Suppressor macrophage treated with lipopolysaccharide for 4 hours (primary cell): ENCODE measurements around the gene POU5F1.
"Not testable (repeated sequence)": the region's sequence is repeated elsewhere in the genome, so short reads cannot be mapped to it uniquely, and the experiment has no call there.

Experiments used
- DNase-seq: peaks from one replicate; pipeline ENCODE4 v3.0.0-alpha.2; 2020

Gene POU5F1

GRCh38 chr6:31170600-31170881 is at the start of gene POU5F1:
TSS of gene POU5F1 (minus strand) at chr6:31170682. CDS start at chr6:31170620, 62 bp downstream.
- no peak for DNase-seq

GRCh38 chr6:31216208-31216898 is 45.9 kb upstream of the POU5F1 start:
- DNase-seq: peak; percentile 67

- peak; percentile 20 for DNase-seq
Observed at GRCh38 chr6:31215216-31215615, 44.7 kb upstream of the POU5F1 start.

- DNase-seq: no peak
Observed at GRCh38 chr6:31214516-31214915, 44.0 kb upstream of the POU5F1 start.

- DNase-seq: no peak
Observed at GRCh38 chr6:31210741-31211532, 40.5 kb upstream of the POU5F1 start.

GRCh38 chr6:31210123-31210522 is 39.6 kb upstream of the POU5F1 start:
- DNase-seq: no peak

- no peak for DNase-seq
Observed at GRCh38 chr6:31209137-31209536, 38.7 kb upstream of the POU5F1 start.

GRCh38 chr6:31208506-31208905 is 38.0 kb upstream of the POU5F1 start:
- DNase-seq: no peak

GRCh38 chr6:31205638-31206037 is 35.2 kb upstream of the POU5F1 start:
- DNase-seq: no peak

- peak; percentile 37 for DNase-seq
Observed at GRCh38 chr6:31204751-31205145, 34.3 kb upstream of the POU5F1 start.

- peak; percentile 82 for DNase-seq
Observed at GRCh38 chr6:31203345-31203979, 33.0 kb upstream of the POU5F1 start.

- no peak for DNase-seq
Observed at GRCh38 chr6:31202259-31203166, 32.0 kb upstream of the POU5F1 start.

GRCh38 chr6:31199105-31199452 is 28.6 kb upstream of the POU5F1 start:
- not testable (repeated sequence) for DNase-seq

GRCh38 chr6:31197559-31198305 is 27.2 kb upstream of the POU5F1 start:
- peak; percentile 95 for DNase-seq

GRCh38 chr6:31196251-31197022 is 26.0 kb upstream of the POU5F1 start:
- DNase-seq: not testable (repeated sequence)

GRCh38 chr6:31195308-31195979 is 25.0 kb upstream of the POU5F1 start:
- not testable (repeated sequence) for DNase-seq

GRCh38 chr6:31194061-31194834 is 23.8 kb upstream of the POU5F1 start:
- no peak for DNase-seq

GRCh38 chr6:31193206-31193605 is 22.7 kb upstream of the POU5F1 start:
- DNase-seq: no peak

GRCh38 chr6:31192431-31193105 is 22.1 kb upstream of the POU5F1 start:
- DNase-seq: peak; percentile 71
